Liver (tissue), 3 donors: Measurements from ENCODE around the gene KSR2.

Experiments
- TF ChIP-seq, protein P1 (sequence below): fragments of 150-350 bp; IDR thresholded peaks from 2 replicates; pipeline ENCODE4 v1.5.1; 2017; ENCODE audit warnings: improper control_type of control experiment, low read depth, low read length; ENCODE audit not compliant: missing input control
- TF ChIP-seq, protein P2 (sequence below): IDR thresholded peaks from 2 replicates; pipeline ENCODE4 v1.6.1; 2016; ENCODE audit warnings: antibody characterized with exemption
- TF ChIP-seq, protein P3 (sequence below): IDR thresholded peaks from 2 replicates; pipeline ENCODE4 v1.6.1; 2016; ENCODE audit warnings: antibody characterized with exemption
- donor health status: healthy.
- donor health status: healthy.

DNA sequence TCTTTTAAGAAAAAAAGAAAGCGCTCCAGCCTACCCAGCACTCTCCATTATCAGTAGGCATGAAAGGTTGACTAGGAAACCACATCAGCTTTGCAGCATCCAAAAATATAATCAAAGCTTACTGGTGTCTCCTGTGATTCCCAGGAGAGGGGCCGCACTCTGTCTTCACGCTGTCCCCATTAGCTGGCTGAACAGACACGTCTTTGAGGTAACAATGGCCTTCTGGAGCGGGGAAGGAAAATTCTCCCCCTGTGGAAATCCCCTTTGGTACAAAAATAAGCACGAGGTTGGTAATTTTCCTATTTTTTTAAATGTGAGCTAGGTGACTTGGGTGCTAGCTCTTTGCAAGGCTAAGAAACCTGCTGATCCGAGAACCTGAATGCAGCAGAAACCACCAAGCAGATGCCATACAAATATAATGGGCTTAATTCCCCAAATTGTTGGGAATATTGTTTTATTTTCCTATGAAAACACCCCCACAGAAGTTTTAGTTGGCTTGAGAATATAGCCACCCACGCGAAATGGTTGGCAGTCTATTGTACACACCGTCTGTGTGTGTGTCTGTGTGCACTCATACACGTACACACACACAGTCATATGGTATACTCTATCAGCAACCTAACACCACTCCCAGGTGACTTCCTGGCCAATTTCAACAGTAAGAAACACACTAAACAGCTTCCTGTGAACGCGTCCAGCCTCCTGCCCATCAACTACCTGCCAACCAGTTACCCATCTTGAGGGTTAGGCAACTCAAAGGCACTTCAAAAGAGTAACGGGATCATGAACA lies 71.2 kb downstream of the KSR2 start:
- TF ChIP-seq, protein P1, sequence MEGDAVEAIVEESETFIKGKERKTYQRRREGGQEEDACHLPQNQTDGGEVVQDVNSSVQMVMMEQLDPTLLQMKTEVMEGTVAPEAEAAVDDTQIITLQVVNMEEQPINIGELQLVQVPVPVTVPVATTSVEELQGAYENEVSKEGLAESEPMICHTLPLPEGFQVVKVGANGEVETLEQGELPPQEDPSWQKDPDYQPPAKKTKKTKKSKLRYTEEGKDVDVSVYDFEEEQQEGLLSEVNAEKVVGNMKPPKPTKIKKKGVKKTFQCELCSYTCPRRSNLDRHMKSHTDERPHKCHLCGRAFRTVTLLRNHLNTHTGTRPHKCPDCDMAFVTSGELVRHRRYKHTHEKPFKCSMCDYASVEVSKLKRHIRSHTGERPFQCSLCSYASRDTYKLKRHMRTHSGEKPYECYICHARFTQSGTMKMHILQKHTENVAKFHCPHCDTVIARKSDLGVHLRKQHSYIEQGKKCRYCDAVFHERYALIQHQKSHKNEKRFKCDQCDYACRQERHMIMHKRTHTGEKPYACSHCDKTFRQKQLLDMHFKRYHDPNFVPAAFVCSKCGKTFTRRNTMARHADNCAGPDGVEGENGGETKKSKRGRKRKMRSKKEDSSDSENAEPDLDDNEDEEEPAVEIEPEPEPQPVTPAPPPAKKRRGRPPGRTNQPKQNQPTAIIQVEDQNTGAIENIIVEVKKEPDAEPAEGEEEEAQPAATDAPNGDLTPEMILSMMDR = no peak
- TF ChIP-seq, protein P2, sequence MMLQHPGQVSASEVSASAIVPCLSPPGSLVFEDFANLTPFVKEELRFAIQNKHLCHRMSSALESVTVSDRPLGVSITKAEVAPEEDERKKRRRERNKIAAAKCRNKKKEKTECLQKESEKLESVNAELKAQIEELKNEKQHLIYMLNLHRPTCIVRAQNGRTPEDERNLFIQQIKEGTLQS = no peak
- TF ChIP-seq, protein P3, sequence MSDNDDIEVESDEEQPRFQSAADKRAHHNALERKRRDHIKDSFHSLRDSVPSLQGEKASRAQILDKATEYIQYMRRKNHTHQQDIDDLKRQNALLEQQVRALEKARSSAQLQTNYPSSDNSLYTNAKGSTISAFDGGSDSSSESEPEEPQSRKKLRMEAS = no peak
